ENCODE results near the gene PLCL1. TPM values are rescaled to one million over a fixed set of nuclear protein-coding genes. Genes with fewer than 3 reads are reported as not detected.

The PLCL1 gene
- total RNA-seq, 2 donors from 2014 or later = 6.9 to 7.5 TPM

DNA sequence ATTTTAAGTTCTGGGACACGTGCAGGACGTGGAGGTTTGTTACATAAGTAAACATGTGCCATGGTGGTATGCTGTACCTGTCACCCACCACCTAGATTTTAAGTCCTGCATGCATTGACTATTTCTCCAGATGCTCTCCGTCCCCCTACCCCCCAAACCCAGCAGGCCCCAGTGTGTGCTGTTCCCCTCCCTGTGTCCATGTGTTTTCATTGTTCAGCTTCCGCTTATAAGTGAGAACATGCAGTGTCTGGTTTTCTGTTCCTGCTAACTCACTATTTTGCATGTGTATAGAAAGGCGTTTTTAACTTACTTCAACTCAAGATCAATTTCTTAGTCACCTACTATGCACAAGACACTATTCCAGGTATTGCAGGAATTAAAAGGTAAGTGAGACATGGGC lies 128.0 kb downstream of the PLCL1 start:
- intact Hi-C loops (cut with DNase I) = no loop called here
- no peak for DNase-seq (ENCODE audit: low spot score)

DNA sequence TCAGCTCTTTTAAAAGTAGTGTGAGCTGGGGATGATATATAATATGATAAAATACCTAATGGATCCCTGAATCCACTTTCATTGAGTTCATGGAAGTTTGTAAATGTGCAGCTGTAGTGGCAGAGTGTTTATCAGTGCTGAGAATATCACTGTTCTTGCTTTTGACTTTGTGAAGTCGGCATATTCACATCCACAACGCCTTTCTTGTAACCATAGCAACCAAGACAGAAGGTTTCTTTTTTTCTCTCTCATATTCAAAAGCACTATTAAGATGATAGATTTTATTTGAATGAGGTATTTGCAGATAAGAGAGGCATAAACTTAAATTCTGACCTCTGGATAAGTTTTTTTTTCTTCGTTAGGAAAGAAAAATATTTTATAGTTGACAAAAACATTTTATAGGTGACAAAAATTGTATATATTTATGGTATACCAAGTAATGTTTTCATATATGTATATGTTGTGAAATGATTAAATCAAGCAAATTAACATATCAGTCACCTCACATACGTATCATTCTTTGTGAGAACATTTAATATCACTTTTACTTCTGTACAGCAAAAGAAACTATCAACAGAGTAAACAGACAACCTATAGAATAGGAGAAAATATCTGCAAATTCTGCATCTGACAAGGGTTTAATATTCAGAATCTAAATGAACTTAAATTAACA lies 130.0 kb downstream of the PLCL1 start:
- intact Hi-C loops (cut with DNase I) = no loop called here
- no peak for DNase-seq (ENCODE audit: low spot score)

DNA sequence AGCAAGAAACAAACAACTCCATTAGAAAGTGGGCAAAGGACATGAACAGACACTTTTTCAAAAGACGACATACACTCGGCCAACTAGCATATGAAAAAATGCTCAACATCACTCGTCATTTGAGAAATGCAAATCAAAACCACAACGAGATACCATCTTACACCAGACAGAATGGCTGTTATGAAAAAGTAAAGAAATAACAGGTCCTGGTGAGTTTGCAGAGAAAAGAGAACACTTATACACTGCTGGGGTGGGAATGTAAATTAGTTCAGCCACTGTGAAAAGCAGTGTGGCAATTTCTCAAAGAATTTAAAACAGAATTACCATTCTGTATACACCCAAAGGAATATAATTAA lies 130.5 kb downstream of the PLCL1 start:
- intact Hi-C loops (cut with DNase I) = no loop called here
- no peak for DNase-seq (ENCODE audit: low spot score)

DNA sequence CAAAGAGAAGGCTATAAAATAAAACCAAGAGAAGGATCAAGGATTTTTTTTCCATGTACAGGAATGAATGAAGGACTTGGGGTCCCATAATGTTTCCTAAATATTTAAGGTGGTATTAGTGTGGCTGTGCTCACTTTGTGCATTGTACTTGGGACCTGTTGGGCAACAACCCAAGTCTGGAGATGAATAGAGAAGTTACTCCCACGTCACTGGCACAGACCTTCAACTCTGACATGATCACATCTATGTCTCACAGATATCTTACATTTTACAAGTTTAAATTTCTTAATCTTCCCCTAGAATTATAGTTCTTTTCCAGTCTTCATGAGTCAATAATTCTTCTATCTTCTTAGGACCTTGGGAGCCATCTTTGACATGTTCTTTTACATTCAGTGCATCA lies 133.4 kb downstream of the PLCL1 start:
- intact Hi-C loops (cut with DNase I) = no loop called here
- no peak for DNase-seq (ENCODE audit: low spot score)

DNA sequence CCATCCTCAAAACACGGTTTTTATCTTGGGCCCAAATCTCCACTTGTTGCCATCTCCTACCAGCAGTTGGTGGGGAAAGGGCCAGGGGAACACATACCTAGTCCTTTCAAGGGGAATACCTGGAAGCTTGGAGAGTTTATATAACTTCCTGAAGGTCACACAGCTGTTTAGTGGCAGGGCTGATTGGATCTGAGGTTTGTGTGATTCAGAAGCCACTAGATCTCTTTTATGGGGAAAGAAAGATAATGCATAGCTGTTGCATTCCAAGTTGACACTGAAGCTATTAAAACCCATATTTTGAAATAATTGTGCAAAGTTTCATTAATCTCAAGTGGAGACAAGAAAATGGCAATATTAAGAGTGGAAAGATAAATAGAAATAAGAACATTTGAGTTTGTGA lies 134.2 kb downstream of the PLCL1 start:
- intact Hi-C loops (cut with DNase I) = no loop called here
- DNase-seq (ENCODE audit: low spot score) = no peak

DNA sequence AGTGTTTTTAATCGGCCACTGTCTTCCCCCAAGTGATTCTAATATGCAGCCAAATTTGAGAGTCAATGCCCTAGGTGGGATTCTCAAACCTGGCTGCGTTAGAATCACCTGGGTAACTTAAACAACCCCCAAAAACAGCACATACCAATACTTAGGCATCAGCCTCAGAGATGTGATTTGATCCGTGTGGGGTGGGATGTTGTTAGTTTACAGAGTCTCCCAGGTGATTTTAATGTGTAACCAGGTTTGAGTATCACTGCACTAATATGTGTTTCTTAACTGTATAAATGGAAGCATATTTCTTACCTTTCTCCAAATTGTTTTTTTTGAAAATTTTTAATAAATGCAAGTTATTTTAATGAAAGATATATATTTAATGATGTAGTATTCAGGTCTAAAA lies 135.4 kb downstream of the PLCL1 start:
- intact Hi-C loops (cut with DNase I) = no loop called here
- DNase-seq (ENCODE audit: low spot score) = no peak

DNA sequence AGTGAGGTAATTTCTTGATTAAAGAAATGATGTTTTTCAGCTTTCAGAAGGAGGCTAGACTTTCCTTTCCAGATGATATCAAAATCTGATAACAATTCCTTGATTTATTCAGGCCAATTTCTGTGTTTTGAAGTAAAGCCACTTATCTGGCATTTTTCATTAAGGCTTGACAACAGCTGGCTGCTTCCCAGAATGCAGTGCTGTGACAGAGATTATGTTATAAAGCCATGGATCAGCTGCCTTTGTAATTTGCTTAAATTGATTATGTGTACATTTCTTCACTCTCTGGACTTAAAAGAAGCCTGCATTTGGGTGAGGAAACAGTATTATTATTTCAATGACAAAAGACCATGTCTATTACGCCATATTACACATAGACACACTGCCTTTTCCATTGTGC lies 136.0 kb downstream of the PLCL1 start:
- intact Hi-C loops (cut with DNase I) = no loop called here
- no peak for DNase-seq (ENCODE audit: low spot score)

DNA sequence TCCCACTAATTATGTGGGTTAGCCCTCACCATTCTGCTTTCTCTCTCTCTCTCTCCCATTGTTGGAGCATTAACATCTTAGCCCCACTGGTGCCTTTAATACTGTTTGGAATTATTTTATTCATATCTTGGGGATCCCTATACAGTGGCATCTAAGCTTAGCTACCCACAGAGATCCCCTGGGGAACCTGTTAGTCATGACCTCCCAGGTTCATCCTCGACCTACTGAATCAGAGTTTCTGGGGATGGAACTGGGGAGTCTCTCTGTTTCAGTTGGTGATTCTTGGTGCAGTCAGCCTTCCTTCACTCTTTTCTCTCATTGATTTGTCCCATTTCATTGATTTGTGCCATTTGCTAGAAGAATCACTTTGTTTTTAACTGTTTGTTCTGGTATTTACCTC lies 137.3 kb downstream of the PLCL1 start:
- no peak for DNase-seq (ENCODE audit: low spot score)
- intact Hi-C loops (cut with DNase I) = no loop called here

DNA sequence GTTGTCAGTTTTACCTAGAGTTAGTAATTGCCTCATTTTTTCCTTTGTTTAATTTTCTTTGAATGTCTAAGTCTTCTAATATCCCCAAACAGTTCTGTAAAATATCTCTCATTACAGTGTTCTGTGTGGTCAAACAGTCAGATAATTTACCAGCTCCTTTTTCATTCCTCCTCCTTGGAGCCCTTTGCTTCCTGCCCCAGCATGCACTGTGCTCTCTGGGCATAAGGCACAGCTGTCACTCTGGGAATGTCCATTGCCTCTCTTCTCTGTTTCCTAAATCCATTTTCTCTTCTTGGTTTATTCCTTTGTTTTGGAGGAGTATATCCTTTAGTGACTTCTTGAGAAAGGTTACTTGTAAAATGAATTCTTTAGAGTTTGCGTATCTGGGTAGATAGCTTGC lies 139.3 kb downstream of the PLCL1 start:
- DNase-seq (ENCODE audit: low spot score) = no peak
- intact Hi-C loops (cut with DNase I) = no loop called here

DNA sequence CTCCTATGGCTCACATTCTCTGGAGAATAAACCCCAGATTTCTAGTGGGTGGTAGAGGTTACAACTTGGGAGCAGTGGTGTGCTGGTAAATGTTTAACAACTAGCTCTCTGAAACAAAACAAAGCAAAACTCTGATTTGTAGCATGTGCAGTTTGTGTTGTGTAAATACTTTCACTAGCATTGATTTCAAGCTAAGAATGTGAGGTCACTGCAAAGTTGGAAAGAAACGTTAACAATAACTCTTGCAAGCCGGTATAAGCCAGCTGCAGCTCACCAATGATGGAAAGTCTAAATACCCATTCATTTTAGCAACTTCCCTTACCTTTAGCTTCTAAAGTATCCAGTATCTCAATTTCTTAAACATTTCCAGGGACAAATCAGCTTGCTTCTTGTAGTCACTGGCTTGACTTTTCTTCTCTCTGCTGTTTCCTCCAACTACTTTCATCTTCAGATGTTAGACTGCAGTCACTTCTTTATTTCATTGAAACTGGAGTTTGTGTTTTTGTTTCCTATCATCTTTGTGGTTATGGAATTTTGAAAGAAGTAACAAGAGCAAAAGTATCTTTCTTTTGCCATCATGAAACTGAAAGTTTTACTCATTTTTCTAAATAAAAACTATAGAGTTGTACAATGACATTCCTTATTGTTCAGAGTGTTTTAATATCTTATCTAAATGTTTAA lies 140.2 kb downstream of the PLCL1 start:
- intact Hi-C loops (cut with DNase I) = no loop called here
- DNase-seq (ENCODE audit: low spot score) = no peak

DNA sequence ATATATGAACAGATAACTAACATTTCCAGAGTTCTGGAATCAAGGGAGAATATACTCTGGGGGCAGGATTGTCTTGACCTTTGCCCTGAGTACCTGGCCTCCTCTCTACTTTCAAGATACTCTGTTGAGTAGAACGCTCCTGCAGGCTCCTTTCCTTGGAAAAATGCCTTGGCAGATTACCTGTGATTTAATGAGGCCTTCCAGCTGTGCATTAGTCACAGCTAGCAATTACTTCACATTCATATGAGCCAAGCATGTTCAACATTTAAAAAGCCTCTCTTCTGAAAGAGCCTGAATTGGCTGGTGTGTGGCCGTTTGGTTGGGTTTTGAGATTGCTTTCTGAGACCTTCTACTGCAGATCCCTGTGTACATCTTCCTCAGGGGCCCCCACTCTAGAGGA lies 142.2 kb downstream of the PLCL1 start:
- intact Hi-C loops (cut with DNase I) = no loop called here
- DNase-seq (ENCODE audit: low spot score) = no peak

DNA sequence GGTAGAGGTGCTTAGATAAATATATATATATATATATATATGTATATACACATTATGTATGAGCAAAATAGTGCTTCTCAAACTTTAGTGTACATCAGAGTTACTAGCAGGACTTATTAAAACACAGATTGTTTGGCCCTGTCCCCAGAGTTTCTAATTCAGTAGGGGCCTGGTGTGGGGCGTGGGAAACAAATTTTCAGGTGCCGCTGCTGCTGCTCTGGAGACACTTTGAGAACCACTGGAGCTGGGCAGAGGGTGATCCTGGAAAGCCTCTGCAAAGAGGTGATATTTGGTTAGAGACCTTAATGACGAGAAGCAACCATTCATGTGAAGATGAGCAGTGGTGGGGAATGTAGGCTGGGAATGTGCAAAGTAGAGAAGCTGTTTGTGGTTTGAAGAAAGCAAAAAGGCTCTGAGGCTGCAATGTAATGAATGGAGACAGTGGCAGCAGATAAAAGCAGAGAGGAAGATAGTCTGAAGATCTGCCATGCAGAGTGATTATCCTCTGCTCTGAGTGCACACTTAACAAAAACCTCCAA lies 142.9 kb downstream of the PLCL1 start:
- intact Hi-C loops (cut with DNase I) = no loop called here
- DNase-seq (ENCODE audit: low spot score) = peak; percentile 72

DNA sequence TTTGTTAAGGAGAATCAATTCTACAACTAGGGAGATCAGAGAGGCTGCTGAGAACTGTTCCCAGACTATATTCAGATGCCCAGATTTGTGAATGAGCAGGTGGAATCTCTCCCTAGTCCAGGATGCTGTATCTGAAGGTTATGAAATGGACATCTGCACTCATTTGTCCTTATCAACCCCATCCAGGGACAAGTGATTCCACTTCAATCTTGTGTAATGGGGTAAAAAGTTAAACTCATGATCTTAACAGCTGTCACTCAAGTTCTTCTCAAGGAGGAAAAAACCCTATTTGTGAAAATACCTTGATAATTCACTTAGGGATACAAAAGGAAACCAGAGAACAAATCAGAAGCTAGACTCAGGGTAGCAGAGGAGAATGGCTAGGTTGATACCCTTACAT lies 144.8 kb downstream of the PLCL1 start:
- intact Hi-C loops (cut with DNase I) = no loop called here
- no peak for DNase-seq (ENCODE audit: low spot score)

DNA sequence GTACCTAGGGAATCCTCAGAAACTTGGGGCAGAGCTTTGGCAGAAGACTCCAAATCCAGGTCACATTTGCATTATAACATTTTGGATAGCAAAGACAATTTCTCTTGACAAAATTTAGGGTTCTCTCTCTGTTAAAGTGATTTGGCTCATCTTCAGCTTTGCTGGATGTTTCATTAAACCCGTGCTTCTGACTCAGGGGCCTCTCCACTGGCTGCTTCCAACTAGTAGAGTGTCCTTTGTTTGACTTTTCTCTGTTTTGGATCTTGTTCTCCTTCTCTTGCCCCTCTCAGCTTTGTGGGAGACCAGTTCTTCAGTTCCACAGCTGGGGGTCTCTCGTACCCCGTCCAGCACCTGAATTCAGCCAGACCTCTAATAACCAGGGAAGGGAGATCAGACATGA lies 145.6 kb downstream of the PLCL1 start:
- DNase-seq (ENCODE audit: low spot score) = no peak

DNA sequence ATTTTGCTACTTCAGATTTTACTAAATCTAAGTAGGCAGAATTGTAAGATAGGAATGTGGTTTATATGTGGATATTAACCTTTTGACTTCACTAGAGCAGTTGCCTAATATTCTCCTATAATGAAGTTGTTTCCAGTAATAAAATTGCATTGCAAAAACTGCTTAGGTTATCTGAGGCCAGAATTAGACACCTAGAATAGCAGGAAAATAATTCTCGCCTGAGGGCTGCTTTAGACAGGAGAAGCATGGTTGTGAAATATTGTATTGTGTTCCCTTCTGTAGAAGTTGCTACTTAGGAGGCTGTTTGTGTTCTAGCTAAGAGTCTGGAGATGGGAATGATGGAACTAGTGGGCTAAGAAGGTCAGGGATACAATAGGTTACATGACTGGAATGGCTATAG lies 146.3 kb downstream of the PLCL1 start:
- intact Hi-C loops (cut with DNase I) = no loop called here
- no peak for DNase-seq (ENCODE audit: low spot score)

More for the DNA sequence above, 145.6 kb downstream of the PLCL1 start:
- intact Hi-C loops (cut with DNase I) = no loop called here

DNA sequence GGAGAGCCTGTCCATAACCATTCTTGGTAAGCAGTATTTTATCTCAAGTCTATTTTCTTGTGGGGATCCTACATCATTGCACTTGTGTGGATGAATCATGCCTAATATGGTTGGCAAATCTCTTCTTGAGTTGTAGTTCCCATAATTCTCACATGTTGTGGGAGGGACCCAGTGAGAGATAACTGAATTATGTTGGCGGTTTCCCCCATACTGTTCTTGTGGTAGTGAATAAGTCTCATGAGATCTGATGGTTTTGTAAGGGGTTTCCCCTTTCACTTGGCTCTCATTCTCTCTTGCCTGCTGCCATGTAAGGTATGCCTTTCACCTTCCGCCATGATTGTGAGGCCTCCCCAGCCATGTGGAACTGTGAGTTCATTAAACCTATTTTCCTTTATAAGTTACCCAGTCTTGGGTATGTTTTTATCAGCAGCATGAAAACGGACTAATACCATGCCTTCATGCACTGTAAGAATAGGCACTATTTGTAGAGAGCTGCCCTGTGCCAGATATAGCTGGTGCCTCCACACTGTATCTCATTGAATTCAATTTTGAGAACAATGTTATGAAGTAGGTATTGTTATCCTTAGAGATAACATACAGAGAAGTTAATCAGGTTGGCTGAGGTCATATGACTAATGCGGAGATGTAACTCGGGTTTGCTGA lies 148.3 kb downstream of the PLCL1 start:
- intact Hi-C loops (cut with DNase I) = no loop called here
- DNase-seq (ENCODE audit: low spot score) = no peak

DNA sequence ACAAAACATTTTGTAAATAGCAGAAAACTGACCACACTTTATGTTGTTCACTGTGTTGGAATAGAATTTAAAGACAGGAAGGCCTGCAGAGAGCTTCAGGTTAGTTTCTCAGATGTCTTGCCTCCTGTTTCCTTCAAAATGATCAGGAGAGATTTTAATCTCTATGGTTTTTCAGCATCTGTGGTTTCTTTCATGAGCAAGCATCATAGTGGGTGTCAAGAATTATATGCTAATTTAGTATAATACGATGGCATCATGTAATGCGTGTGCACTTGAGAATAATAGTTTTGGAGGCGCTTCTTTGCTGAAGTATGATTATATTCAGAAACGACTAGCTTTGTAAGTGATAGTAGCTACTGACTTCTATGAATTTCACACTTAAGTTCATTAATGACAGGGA lies 149.9 kb downstream of the PLCL1 start:
- intact Hi-C loops (cut with DNase I) = no loop called here
- no peak for DNase-seq (ENCODE audit: low spot score)

DNA sequence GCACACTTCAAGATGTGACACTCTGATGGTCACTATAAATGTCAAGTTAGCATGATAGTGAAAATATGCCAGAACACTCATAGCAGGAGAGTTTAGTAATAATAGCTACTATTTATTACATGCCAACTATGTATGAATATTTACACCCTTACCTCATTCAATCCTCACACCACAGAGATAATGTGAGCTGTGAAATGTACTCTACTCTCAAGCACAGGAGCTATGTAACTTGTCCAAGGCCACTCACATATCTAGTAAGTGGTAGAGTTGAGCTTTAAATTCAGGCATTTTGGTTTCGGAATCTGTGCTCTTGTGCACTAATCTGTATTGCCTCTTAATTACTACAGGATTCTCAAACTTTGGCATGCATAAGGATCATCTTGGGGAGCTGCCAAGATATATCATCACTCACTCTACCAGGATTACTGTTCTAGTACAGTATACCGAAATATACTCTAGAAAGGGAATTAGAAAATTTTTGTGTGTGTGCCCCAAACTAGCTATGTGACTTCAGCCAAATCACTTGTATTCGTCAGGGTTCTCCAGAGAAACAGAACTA lies 154.3 kb downstream of the PLCL1 start:
- intact Hi-C loops (cut with DNase I) = no loop called here
- no peak for DNase-seq (ENCODE audit: low spot score)

DNA sequence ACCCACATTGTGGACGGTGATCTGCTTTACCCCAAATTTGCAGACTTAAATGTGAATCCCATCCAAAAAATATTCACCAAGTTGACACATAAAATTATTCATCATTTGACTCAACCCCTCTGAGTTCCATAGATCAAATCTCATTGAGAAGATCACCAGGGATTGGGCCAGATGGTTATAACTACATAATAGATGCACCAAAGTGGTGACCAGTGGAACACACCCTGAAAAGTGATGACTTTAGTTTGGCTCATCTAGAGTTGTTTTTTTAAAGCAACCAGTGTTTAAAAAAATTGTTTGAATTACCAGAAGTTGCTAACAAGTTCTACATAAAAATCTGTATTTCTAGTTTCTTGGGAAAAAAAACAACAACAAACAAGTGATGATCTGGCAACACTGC lies 155.0 kb downstream of the PLCL1 start:
- intact Hi-C loops (cut with DNase I) = no loop called here
- no peak for DNase-seq (ENCODE audit: low spot score)

DNA sequence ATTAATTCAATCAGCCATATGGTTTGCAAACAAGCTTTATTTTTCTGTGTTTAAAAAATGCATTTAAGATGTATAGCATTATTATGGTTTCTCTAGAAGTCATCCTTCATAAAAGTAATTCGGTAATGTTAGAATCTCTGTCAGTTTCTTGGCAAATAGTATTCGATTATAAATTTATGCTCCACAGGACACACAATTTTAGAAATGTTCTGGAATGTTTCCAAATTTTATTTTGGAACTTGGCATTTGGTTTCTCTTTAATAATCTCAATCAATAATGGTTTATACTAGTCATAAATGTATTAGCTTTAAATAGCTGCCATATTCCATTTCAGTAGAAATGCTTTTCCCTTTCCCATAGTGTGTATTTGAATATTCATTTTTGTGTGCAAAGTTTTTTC lies 156.4 kb downstream of the PLCL1 start:
- intact Hi-C loops (cut with DNase I) = no loop called here
- no peak for DNase-seq (ENCODE audit: low spot score)
